Gastrocnemius medialis (tissue), 4 donors: ENCODE data around the gene TMEM109. TPM values are rescaled to one million over a fixed set of nuclear protein-coding genes. Genes with fewer than 3 reads are reported as not detected.

Experiments
- ATAC-seq, 2 donors: fragments of 150-250 bp; one replicate each; pipeline ENCODE4 v1.9.1; 2016
- DNase-seq, 2 donors: peaks; one replicate each; pipeline ENCODE4 v3.0.0-alpha.2; 2019
- H3K27ac ChIP-seq, 4 donors: fragments of 200-600 bp; sonication (generic); 1 replicate in 1 of 4; 2 replicates in 3 of 4; pipeline ENCODE4 v1.5.1; 2016 to 2018; ENCODE audit warnings: mild to moderate bottlenecking in 2 of 4, moderate library complexity in 1 of 4
- H3K27me3 ChIP-seq, 3 donors: fragments of 200-600 bp; sonication (generic) in 2 of 3; 1 replicate in 1 of 3; 2 replicates in 2 of 3; pipeline versions ENCODE4 v1.5.1 to v1.6.0; 2016 to 2019; ENCODE audit warnings: mild to moderate bottlenecking in 1 of 3, moderate library complexity in 1 of 3
- H3K36me3 ChIP-seq, 2 donors: fragments of 200-600 bp; sonication (generic) in 1 of 2; one replicate each; pipeline ENCODE4 v1.5.1; 2017 to 2018
- H3K4me1 ChIP-seq, 2 donors: fragments of 200-600 bp; sonication (generic) in 1 of 2; one replicate each; pipeline ENCODE4 v1.5.1; 2016 to 2017; ENCODE audit warnings: mild to moderate bottlenecking in 2 of 2
- H3K4me3 ChIP-seq, 4 donors: fragments of 200-600 bp; sonication (generic) in 3 of 4; 1 replicate in 1 of 4; 2 replicates in 3 of 4; pipeline ENCODE4 v1.5.1; 2016 to 2019; ENCODE audit warnings: mild to moderate bottlenecking in 2 of 4
- H3K9me3 ChIP-seq, 3 donors: fragments of 200-600 bp; sonication (generic) in 2 of 3; 1 replicate in 1 of 3; 2 replicates in 2 of 3; pipeline ENCODE4 v1.5.1; 2016 to 2019
- POLR2A ChIP-seq, 2 donors: fragments of 450-650 bp; IDR thresholded peaks; one replicate each; pipeline ENCODE4 v1.6.1; 2017; ENCODE audit warnings: antibody characterized with exemption in 2 of 2, mild to moderate bottlenecking in 2 of 2, moderate library complexity in 2 of 2
- in situ Hi-C, 4 donors: fragments of 200-750 bp; cut with MboI; loops; one replicate each; pipeline versions ENCODE4 v1.15.0 to v1.8.0; 2017; ENCODE audit warnings: low sequenced_read_pairs in 4 of 4
- intact Hi-C: fragments of 100-400 bp; cut with DNase I; formaldehyde crosslinking; loops from one replicate; pipeline ENCODE4 v1.15.1; 2023; ENCODE audit warnings: low total_unique reads
- total RNA-seq, 4 donors: library from RNA; depleted of rRNA; stranded (reverse); fragments of >200 nt; gene quantifications; one replicate each; pipeline versions ENCODE4 v1.1.0 to v1.2.3, GENCODE V29; 2016
- TF ChIP-seq, protein P1 (sequence below), 5 experiments: fragments of 450-650 bp in 3 of 5; fragments of 200-600 bp in 2 of 5; sonication (generic) in 2 of 5; IDR thresholded peaks in 4 of 5; conservative IDR thresholded peaks in 1 of 5; 1 replicate in 4 of 5; 2 replicates in 1 of 5; pipeline ENCODE4 v1.5.1; 2016 to 2019; ENCODE audit warnings: antibody characterized with exemption in 5 of 5, mild to moderate bottlenecking in 3 of 5, moderate library complexity in 3 of 5

Gene TMEM109
- total RNA-seq, 4 donors from 2014 or later: 56.5 to 105 (median 82.6) TPM

DNA sequence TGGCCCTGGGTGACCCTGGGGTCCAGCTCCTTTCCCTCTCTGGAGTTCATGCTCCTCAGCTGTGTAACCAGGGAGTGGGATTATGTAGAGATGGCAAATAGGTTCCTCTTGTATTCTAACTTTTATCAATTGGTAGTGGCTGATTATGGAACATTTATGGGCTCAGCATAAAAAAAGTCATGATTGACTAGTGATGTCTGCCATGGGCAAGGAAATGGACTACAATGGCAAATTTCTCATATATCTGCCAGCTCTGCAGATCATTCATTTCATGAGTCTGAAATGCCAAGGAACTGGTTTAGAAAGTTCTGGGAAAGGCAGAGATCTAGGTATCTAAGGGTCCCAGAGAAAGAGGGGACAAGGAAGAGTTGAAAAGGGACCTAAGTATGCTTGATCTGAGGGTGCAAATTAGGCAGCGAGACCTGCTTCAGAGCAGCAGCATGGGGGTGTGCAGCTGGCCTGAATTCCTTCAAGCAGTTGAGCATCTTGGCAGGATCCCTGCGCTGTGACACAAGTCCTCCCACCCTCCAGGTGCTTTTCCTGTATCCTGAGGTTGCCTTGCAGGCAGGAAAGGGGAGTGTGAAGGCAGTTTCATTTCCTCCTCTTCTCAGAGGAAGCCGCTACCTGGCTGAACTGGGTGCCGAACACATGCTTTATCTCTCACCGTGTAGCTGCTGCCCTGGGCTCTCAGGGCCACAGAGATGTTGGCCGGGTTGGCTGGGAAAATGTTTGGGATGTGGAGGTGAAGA, 27.6 kb downstream of the TMEM109 start:
- intact Hi-C loops: no loop called here
- peaks cover 0 to 6% of the 10 kb centered on the region in 2 donors for H3K36me3 ChIP-seq
- TF ChIP-seq, protein P1, sequence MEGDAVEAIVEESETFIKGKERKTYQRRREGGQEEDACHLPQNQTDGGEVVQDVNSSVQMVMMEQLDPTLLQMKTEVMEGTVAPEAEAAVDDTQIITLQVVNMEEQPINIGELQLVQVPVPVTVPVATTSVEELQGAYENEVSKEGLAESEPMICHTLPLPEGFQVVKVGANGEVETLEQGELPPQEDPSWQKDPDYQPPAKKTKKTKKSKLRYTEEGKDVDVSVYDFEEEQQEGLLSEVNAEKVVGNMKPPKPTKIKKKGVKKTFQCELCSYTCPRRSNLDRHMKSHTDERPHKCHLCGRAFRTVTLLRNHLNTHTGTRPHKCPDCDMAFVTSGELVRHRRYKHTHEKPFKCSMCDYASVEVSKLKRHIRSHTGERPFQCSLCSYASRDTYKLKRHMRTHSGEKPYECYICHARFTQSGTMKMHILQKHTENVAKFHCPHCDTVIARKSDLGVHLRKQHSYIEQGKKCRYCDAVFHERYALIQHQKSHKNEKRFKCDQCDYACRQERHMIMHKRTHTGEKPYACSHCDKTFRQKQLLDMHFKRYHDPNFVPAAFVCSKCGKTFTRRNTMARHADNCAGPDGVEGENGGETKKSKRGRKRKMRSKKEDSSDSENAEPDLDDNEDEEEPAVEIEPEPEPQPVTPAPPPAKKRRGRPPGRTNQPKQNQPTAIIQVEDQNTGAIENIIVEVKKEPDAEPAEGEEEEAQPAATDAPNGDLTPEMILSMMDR (IDR thresholded peaks at IDR 0.05 in 4 of 5, conservative IDR thresholded peaks at IDR 0.05 in 1 of 5): no peak
- no peak for TF ChIP-seq POLR2A (IDR thresholded peaks at IDR 0.05)

DNA sequence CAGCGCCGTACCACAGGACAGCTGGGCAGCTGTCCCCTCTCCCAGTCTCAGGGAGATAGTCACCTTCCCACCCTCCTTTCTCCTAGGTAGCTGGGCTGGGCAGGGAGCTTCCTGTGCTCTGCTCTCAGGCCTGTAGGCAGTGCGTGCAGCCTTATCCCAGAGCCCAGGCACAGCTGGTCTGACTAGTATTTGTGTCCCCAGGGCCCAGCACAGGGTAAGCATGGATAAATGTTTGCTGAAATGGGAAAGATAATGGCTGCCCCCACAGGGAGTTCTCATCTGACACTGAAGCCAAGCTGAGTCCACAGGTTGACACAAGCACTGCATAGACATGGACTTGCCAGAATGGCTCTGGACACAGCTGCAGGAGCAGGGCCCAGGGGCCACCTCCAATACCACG, 28.3 kb downstream of the TMEM109 start:
- Histone ChIP-seq H3K27ac (no peak overlapping the region), H3K4me1 (peaks cover 0 to 3% of the 10 kb centered on the region in 2 donors), H3K4me3 (no peak overlapping the region), H3K9me3 (no peaks in the 10 kb centered on the region), H3K27me3 (no peaks in the 10 kb centered on the region), H3K36me3 (peaks cover 0 to 6% of the 10 kb centered on the region in 2 donors)
- in situ Hi-C loops: no loop called here
- DNase-seq (no peak), ATAC-seq (no peak)
- intact Hi-C loops: no loop called here
- TF ChIP-seq, protein P1 (IDR thresholded peaks at IDR 0.05 in 4 of 5, conservative IDR thresholded peaks at IDR 0.05 in 1 of 5): no peak
- TF ChIP-seq POLR2A (IDR thresholded peaks at IDR 0.05): no peak

More for the DNA sequence above, 27.6 kb downstream of the TMEM109 start:
- Histone ChIP-seq H3K27ac (no peak overlapping the region), H3K4me1 (peaks cover 0 to 3% of the 10 kb centered on the region in 2 donors), H3K4me3 (no peak overlapping the region), H3K9me3 (no peaks in the 10 kb centered on the region), H3K27me3 (no peaks in the 10 kb centered on the region)
- DNase-seq: no peak
- in situ Hi-C loops: no loop called here
- ATAC-seq: no peak

DNA sequence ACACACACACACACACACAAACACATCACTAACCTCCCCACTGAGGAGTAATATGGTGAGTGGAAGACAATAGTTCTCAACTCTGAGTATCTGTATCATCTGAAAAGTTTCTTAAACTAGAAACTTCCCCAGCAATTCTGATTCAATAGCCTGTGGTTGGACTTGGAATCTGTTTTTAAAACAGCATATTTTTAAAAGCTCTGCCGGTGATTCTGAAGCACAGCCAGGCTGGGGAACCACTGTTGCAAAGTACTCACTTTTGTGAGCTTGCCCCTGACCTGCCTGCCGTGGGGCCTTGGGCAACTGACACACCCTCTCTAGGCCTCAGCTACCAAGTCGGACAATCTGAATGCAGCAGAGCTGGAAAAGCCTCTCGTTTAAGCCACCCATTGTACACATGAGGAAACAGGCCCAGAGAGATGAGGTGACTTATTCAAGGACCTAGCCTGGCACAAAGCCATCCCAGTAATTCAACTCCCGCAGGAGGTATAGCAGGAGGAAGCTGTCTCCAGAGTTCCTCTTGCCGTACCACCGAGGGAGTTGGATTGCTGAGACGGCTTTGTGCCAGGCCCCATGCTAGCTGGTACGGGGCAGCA, 29.1 kb downstream of the TMEM109 start:
- Histone ChIP-seq H3K27me3 (no peaks in the 10 kb centered on the region), H3K9me3 (no peaks in the 10 kb centered on the region), H3K4me3 (no peak overlapping the region), H3K4me1 (no peaks in the 10 kb centered on the region), H3K36me3 (peaks cover 0 to 6% of the 10 kb centered on the region in 2 donors), H3K27ac (peak overlapping the region in 1 of 4 donors; percentile 12)
- TF ChIP-seq, protein P1 (IDR thresholded peaks at IDR 0.05 in 4 of 5, conservative IDR thresholded peaks at IDR 0.05 in 1 of 5): no peak
- no peak for TF ChIP-seq POLR2A (IDR thresholded peaks at IDR 0.05)
- DNase-seq: no peak
- intact Hi-C loops: no loop called here
- ATAC-seq: no peak
- in situ Hi-C loops: no loop called here

DNA sequence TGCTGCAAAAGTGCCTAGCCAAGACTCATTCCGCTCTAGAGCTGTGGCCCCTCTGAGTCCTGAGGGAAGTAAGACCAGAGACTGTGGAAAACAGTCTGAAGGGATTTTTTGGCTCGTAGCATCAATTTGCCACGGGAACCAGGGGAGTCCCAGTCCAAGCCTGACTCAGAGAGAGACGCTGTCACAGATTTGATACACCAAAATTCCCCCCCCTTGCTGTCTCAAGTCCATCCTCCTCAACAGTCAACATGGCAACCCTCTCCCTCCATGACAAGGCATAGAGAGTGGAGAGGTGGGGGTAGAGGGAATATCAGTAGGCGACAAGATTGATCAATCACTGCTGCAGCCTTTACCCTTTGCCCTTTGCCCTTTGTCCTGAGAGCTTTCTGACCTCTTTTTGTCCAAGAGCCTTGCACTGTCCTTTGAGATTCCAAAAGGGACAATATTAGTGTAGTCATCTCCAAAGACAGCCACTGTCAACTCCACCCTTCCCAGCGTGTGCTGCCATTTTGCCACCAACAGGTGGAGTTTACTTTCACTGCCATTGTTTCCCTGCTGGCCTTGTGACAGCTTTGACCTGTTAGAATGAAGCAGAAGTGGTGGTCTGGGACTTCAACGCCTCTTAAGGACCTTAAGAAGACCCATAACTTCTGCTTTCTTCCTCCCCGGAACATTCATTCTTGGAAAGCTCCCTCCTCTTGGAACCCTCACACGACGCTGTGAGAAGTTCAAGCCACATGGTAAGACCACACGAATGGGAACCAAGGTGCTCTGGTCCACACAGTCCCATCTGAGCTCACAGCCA, 30.7 kb downstream of the TMEM109 start:
- no peak for TF ChIP-seq POLR2A (IDR thresholded peaks at IDR 0.05)
- TF ChIP-seq, protein P1 (IDR thresholded peaks at IDR 0.05 in 4 of 5, conservative IDR thresholded peaks at IDR 0.05 in 1 of 5): no peak
- Histone ChIP-seq H3K9me3 (no peaks in the 10 kb centered on the region), H3K27me3 (no peaks in the 10 kb centered on the region), H3K4me3 (no peak overlapping the region), H3K4me1 (no peaks in the 10 kb centered on the region), H3K27ac (no peak overlapping the region), H3K36me3 (no peaks in the 10 kb centered on the region)
- no peak for ATAC-seq
- DNase-seq: no peak
- intact Hi-C loops: no loop called here
- in situ Hi-C loops: no loop called here
